GM12878 (cell line): ENCODE data around the gene HIVEP3. TPM values are rescaled to one million over a fixed set of nuclear protein-coding genes. Genes with fewer than 3 reads are reported as not detected.

Source experiments
- BCL11A ChIP-seq: IDR thresholded peaks from 2 replicates; pipeline ENCODE4 v1.6.1; 2011; ENCODE audit warnings: low read depth, low read length
- BMI1 ChIP-seq: fragments of 450-650 bp; IDR thresholded peaks from 2 replicates; pipeline ENCODE4 v1.6.1; 2016; ENCODE audit warnings: mild to moderate bottlenecking, moderate library complexity, borderline replicate concordance
- CBFB ChIP-seq: IDR thresholded peaks from 2 replicates; pipeline ENCODE4 v1.6.1; 2016; ENCODE audit warnings: antibody characterized with exemption, low read depth
- CBX5 ChIP-seq: sonication (generic); IDR thresholded peaks from 2 replicates; pipeline ENCODE4 v1.6.1; 2016; ENCODE audit warnings: low read depth, moderate library complexity, mild to moderate bottlenecking, inconsistent platforms
- CHD2 ChIP-seq: IDR thresholded peaks from 2 replicates; pipeline ENCODE4 v1.6.1; 2011; ENCODE audit warnings: low read depth, low read length, improper control_type of control experiment, borderline replicate concordance
- DPF2 ChIP-seq: fragments of 450-650 bp; IDR thresholded peaks from 2 replicates; pipeline ENCODE4 v1.6.1; 2017; ENCODE audit warnings: mild to moderate bottlenecking
- GATAD2B ChIP-seq: fragments of 450-650 bp; conservative IDR thresholded peaks from 2 replicates; pipeline ENCODE4 v1.6.1; 2017; ENCODE audit warnings: low read depth, mild to moderate bottlenecking, moderate library complexity
- KAT2A ChIP-seq: conservative IDR thresholded peaks from 2 replicates; pipeline ENCODE4 v1.6.1; 2011; ENCODE audit warnings: low read depth, low read length; ENCODE audit not compliant: control insufficient read depth
- MTA3 ChIP-seq: IDR thresholded peaks from 2 replicates; pipeline ENCODE4 v1.6.1; 2012; ENCODE audit warnings: low read length, inconsistent platforms, borderline replicate concordance
- NFIC ChIP-seq: IDR thresholded peaks from 2 replicates; pipeline ENCODE4 v1.6.1; 2012; ENCODE audit warnings: low read depth, mild to moderate bottlenecking, inconsistent platforms, low read length, moderate library complexity
- NFYB ChIP-seq: IDR thresholded peaks from 2 replicates; pipeline ENCODE4 v1.6.1; 2011; ENCODE audit warnings: low read depth, mild to moderate bottlenecking, low read length, improper control_type of control experiment, moderate library complexity; ENCODE audit not compliant: insufficient read depth
- POU2F2 ChIP-seq: IDR thresholded peaks from 3 replicates; pipeline ENCODE4 v1.6.1; 2011; ENCODE audit warnings: low read depth, mild to moderate bottlenecking, low read length, borderline replicate concordance
- RAD21 ChIP-seq: IDR thresholded peaks from 2 replicates; pipeline ENCODE4 v1.6.1; 2011; ENCODE audit warnings: mild to moderate bottlenecking, low read depth, low read length, moderate library complexity; ENCODE audit not compliant: insufficient read depth
- SIX5 ChIP-seq: IDR thresholded peaks from 2 replicates; pipeline ENCODE4 v1.6.1; 2011; ENCODE audit warnings: mild to moderate bottlenecking, low read depth, low read length, moderate library complexity; ENCODE audit not compliant: severe bottlenecking
- YBX1 ChIP-seq: fragments of 450-650 bp; IDR thresholded peaks from 2 replicates; pipeline ENCODE4 v1.6.1; 2016; ENCODE audit warnings: antibody characterized with exemption
- ZNF207 ChIP-seq: fragments of 450-650 bp; IDR thresholded peaks from 2 replicates; pipeline ENCODE4 v1.6.1; 2014; ENCODE audit warnings: antibody characterized with exemption, mild to moderate bottlenecking, borderline replicate concordance
- polyA plus RNA-seq, 11 experiments: library from polyadenylated mRNA; depleted of rRNA in 4 of 11; unstranded in 6 of 11; stranded (reverse) in 5 of 11; fragments of >200 nt; fragmentation: Nextera tagmentation in 4 of 11; fragmentation: Illumina TruSeq in 1 of 11; extraction: Ambion mirVana in 4 of 11; extraction: Trizol in 1 of 11; gene quantifications; 1 replicate in 1 of 11; 2 replicates in 10 of 11; pipeline versions ENCODE4 v1.2.1 to v1.2.3, GENCODE V29; 2011 to 2016; ENCODE audit warnings: inconsistent platforms in 2 of 11, missing spikeins in 2 of 11, low read depth in 1 of 11
- total RNA-seq, 4 experiments: library from RNA; depleted of rRNA in 3 of 4; stranded (reverse); fragments of >200 nt in 3 of 4; fragmentation: Illumina TruSeq in 1 of 4; extraction: Trizol in 1 of 4; gene quantifications; 2 replicates each; pipeline versions ENCODE4 v1.2.1 to v1.2.3, GENCODE V29; 2013 to 2021
- TF ChIP-seq, protein P1 (sequence below): fragments of 450-650 bp; IDR thresholded peaks from 2 replicates; pipeline ENCODE4 v1.6.1; 2017; ENCODE audit warnings: mild to moderate bottlenecking, moderate library complexity
- TF ChIP-seq, protein P2 (sequence below): IDR thresholded peaks from 2 replicates; pipeline ENCODE4 v1.6.1; 2012; ENCODE audit warnings: low read depth, low read length, improper control_type of control experiment
- TF ChIP-seq, protein P3 (sequence below): IDR thresholded peaks from 2 replicates; pipeline ENCODE4 v1.6.1; 2011; ENCODE audit warnings: borderline replicate concordance, low read depth, mild to moderate bottlenecking, moderate library complexity, mixed read lengths, low read length; ENCODE audit not compliant: insufficient read depth; ENCODE audit errors: extremely low read length
- TF ChIP-seq, protein P4 (sequence below): IDR thresholded peaks from 2 replicates; pipeline ENCODE4 v1.6.1; 2012; ENCODE audit warnings: low read depth, low read length, improper control_type of control experiment

Gene HIVEP3
- total and polyA plus RNA-seq, 10 of the 15 experiments (the other 5 are each of a cell fraction or from before 2014, with no cell fraction given) = 1.8 to 13.6 (median 3.8) TPM

DNA sequence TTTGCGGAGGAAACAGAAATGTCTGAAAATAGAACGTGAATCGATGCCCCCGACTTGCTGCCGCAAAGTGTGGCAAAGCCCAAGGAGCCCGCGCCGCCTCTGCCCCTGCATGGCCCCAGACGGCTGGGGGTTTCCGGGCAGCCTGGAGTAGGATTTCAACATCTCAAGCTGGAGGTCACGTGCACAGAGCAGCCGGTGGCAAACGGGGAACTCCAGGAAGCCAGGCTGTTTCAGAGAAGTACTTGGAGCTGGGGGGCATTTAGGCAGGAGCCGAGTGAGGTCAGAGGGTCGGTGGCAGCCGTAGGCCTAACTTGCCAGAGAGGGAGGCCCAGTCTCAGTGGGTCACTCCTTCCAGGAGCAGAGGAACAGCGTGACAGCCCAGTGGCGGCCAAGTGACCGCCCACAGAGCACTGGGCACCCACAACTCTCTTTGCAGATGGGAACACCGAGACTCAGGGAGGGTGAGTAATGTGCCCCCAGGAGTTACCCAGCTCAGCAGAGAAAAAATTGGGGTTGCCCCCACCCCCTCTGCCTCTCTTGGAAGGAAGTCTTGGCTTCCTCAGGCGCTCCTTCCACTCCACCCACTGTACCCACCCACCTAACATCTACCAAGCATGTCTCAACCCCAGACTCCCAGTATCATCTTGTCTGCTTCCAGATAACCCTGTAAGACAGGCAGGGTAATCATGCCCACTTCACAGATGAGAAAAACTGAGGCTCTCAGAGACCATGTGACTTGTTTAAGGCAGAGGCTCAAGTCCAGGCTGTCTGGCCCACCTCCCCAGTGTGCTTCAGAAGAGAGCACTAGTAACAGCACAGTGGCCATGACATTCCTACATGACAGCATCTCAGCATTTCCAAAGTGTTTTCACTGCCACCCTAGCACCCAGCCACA, 179.4 kb downstream of the HIVEP3 start (continued):
- TF ChIP-seq, protein P1, sequence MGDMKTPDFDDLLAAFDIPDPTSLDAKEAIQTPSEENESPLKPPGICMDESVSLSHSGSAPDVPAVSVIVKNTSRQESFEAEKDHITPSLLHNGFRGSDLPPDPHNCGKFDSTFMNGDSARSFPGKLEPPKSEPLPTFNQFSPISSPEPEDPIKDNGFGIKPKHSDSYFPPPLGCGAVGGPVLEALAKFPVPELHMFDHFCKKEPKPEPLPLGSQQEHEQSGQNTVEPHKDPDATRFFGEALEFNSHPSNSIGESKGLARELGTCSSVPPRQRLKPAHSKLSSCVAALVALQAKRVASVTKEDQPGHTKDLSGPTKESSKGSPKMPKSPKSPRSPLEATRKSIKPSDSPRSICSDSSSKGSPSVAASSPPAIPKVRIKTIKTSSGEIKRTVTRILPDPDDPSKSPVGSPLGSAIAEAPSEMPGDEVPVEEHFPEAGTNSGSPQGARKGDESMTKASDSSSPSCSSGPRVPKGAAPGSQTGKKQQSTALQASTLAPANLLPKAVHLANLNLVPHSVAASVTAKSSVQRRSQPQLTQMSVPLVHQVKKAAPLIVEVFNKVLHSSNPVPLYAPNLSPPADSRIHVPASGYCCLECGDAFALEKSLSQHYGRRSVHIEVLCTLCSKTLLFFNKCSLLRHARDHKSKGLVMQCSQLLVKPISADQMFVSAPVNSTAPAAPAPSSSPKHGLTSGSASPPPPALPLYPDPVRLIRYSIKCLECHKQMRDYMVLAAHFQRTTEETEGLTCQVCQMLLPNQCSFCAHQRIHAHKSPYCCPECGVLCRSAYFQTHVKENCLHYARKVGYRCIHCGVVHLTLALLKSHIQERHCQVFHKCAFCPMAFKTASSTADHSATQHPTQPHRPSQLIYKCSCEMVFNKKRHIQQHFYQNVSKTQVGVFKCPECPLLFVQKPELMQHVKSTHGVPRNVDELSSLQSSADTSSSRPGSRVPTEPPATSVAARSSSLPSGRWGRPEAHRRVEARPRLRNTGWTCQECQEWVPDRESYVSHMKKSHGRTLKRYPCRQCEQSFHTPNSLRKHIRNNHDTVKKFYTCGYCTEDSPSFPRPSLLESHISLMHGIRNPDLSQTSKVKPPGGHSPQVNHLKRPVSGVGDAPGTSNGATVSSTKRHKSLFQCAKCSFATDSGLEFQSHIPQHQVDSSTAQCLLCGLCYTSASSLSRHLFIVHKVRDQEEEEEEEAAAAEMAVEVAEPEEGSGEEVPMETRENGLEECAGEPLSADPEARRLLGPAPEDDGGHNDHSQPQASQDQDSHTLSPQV = no peak
- TF ChIP-seq BMI1 = no peak; the same call in 1 of the 2 replicates
- no peak for TF ChIP-seq NFYB
- peak; percentile 33; the same call in 1 of the 2 replicates for TF ChIP-seq ZNF207
- TF ChIP-seq, protein P2, sequence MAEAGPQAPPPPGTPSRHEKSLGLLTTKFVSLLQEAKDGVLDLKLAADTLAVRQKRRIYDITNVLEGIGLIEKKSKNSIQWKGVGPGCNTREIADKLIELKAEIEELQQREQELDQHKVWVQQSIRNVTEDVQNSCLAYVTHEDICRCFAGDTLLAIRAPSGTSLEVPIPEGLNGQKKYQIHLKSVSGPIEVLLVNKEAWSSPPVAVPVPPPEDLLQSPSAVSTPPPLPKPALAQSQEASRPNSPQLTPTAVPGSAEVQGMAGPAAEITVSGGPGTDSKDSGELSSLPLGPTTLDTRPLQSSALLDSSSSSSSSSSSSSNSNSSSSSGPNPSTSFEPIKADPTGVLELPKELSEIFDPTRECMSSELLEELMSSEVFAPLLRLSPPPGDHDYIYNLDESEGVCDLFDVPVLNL = no peak
- no peak for TF ChIP-seq SIX5
- no peak for TF ChIP-seq CBX5
- peak; percentile 88 for TF ChIP-seq GATAD2B
- no peak for TF ChIP-seq RAD21
- TF ChIP-seq POU2F2 = peak; percentile 39; the same call in 1 of the 3 replicates
- TF ChIP-seq MTA3 = no peak; the same call in 1 of the 2 replicates
- TF ChIP-seq, protein P3, sequence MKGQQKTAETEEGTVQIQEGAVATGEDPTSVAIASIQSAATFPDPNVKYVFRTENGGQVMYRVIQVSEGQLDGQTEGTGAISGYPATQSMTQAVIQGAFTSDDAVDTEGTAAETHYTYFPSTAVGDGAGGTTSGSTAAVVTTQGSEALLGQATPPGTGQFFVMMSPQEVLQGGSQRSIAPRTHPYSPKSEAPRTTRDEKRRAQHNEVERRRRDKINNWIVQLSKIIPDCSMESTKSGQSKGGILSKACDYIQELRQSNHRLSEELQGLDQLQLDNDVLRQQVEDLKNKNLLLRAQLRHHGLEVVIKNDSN = peak; percentile 87
- TF ChIP-seq BCL11A = 0 out of 2 replicates have a peak, but pooled peaks have one; percentile 43
- no peak; the same call in 1 of the 2 replicates for TF ChIP-seq CBFB
- TF ChIP-seq YBX1 = no peak
- TF ChIP-seq CHD2 = no peak
- TF ChIP-seq, protein P4, sequence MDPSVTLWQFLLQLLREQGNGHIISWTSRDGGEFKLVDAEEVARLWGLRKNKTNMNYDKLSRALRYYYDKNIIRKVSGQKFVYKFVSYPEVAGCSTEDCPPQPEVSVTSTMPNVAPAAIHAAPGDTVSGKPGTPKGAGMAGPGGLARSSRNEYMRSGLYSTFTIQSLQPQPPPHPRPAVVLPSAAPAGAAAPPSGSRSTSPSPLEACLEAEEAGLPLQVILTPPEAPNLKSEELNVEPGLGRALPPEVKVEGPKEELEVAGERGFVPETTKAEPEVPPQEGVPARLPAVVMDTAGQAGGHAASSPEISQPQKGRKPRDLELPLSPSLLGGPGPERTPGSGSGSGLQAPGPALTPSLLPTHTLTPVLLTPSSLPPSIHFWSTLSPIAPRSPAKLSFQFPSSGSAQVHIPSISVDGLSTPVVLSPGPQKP = no peak
- no peak for TF ChIP-seq KAT2A
- peak; percentile 71; the same call in 1 of the 2 replicates for TF ChIP-seq NFIC
- peak; percentile 90 for TF ChIP-seq DPF2
